GM21576 (cell line): Measurements from ENCODE around the gene DNAJC30.
A peak's percentile ranks its signal among the peaks of the same experiment; 100 is the strongest.
"Not testable (repeated sequence)": the region's sequence is repeated elsewhere in the genome, so short reads cannot be mapped to it uniquely, and the experiment has no call there.

Experiments used
- ATAC-seq: cut with Tn5 transposase; IDR thresholded peaks from one replicate; pipeline ENCODE4 v1.9.1; 2021; ENCODE audit warnings: mild to moderate bottlenecking, moderate library complexity; ENCODE audit not compliant: unreplicated experiment

The DNAJC30 gene

DNA sequence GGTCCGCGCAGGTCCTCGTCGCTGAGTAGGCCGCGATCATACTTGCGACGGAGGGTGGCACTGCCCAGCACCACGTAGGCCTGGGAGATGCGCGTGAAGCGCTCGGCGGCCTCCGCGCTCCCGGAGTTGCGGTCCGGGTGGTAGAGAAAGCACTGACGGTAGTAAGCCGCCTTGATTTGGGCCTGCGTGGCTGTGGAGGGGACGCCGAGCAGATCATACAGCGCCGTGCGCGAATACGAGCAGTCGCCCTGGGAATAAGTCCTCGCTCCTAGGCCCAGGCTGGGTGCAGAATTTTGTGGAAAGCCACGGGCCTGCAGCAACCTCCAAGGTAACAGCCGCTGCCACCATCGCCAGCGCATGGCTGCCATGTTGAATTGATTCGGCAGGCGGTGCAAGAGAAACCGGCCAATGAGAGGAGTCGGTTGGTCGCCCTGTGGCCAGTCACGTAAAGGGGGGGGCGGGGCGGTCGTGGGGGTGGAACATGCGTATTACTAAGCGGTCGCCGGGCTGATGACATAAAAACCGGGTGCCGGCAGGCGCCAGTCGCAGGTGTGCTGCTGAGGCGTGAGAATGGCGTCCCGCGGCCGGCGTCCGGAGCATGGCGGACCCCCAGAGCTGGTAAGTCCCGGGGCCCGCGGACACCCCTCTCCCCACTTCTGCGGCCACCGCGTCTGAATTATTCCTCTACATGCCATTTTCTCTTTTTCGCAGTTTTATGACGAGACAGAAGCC is at the start of gene DNAJC30, which contains the start of gene BUD23:
Gene DNAJC30 (minus strand): TSS at position 398 of the 732 bp plus-strand sequence. CDS start 30 bp downstream, at position 368.
Gene BUD23 (plus strand): TSS at position 542 of the 732 bp plus-strand sequence. CDS start 29 bp downstream, at position 571.
- peak; percentile 90 for ATAC-seq

DNA sequence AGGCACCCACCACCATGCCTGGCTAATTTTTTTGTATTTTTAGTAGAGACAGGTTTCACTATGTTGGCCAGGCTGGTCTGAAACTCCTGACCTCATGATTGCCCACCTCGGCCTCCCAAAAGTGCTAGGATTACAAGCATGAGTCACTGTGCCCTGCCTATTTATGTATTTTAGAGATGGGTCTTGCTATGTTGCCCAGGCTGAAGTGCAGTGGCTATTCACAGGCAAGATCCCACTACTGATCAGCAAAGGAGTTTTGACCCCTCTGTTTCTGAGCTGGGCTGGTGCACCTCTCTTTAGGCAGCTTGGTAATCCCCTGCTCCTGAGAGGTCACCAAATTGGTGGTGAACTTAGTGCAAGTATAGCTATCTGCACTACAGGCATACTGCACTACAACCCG is 49.1 kb upstream of the DNAJC30 start:
- ATAC-seq, result no peak

DNA sequence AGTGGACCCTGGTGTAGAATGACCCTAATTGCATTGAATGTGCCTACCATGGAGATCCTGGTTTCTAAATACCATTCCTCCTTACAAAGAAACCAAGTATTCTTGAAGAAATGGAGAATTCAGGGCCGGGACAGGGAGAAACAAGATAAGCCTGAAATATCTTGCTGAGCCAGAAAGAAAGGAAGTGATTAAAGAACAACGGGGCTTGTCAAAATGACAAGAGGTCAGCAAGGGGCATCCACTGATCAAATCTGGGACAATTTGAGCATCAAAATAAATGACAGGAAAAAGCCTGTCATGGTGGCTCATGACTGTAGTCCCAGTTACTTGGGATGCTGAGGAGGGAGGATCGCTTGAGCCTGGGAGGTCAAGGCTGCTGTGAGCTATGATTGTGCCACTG is 47.2 kb upstream of the DNAJC30 start:
- no peak for ATAC-seq

DNA sequence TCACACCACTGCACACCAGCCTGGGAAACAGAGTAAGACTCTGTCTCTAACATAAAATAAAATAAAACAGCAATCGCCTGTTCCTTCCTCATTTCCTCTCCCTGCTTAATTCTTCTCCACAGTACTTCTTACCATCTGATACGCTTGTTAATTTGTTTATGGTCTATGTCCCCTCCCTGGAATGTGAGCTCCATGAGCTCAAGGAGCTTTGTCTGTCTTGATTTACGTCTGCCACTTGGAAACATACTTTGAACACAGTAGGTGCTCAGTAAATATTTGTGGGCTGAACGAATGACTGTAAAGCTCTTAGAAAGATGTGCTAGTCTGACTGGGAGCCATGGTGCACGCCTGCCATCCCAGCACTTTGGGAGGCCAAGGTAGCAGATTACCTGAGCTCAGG is 45.3 kb upstream of the DNAJC30 start:
- ATAC-seq, result no peak

DNA sequence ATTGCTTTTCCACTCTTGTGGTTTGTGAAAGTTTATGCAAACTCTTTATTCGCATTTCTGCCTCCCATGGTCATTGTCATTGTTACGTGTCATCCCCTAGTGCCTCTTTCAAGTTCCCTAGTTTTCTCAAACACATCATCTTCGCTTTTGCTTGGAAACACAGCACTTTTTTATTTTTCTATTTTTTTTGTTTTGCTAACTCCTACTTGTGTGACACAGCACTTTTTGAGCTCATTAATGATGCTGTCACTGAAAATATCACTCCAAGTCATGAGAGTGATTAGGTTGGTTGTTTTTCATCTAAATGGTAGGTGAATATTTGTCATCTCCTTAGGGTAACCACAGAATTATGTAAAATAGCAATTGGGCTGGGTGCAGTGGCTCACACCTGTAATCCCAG is 44.7 kb upstream of the DNAJC30 start:
- no peak for ATAC-seq

DNA sequence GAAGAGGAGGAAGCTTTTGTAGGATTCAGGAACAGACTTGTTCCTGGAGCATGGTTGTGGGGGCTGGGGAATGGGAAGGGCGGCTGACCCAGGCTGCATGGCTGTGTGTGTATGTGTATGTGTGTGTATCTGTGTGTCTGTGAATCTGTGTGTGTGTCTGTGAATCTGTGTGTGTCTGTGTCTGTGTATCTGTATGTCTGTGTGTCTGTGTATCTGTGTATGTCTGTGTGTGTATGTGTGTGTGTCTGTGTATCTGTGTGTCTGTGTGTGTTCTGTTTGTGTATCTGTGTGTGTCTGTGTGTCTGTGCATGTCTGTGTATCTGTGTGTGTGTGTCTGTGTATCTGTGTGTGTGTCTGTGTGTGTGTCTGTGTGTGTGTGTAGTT is 42.8 kb upstream of the DNAJC30 start:
- ATAC-seq, result no peak

DNA sequence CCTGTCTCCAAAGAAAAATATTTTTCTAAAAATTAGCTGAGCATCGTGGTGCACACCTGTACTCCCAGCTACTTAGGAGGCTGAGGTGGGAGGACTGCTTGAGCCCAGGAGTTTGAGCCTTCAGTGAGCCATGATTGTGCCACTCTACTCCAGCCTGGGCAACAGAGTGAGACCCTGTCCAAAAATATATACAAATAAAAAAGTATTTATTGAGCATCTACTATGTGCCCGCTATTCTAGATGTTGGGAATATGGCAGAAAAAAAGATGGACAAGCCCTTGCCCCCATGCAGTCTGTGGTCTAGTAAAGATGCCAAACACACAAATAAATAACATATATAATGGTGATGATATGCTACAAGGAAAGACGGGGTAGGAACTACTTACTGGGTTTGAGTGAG is 40.6 kb upstream of the DNAJC30 start:
- no peak for ATAC-seq

DNA sequence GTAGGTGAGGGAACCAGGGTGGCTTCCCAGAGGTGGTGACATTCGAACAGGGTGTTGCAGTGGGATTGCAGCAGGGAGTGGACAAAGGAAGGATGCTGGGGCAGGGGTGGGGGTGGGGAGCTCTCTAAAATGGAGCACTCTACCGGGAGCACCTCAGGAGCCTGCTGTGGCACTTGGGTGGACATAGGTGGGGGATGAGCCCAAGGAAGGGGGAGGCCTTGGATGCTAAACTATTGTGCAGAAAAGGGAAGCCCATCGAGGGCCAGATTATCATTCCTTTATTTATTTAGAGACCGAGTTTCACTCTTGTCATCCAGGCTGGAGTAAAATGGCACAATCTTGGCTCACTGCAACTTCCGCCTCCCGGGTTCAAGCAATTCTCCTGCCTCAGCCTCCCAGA is 39.5 kb upstream of the DNAJC30 start:
- ATAC-seq, result no peak

DNA sequence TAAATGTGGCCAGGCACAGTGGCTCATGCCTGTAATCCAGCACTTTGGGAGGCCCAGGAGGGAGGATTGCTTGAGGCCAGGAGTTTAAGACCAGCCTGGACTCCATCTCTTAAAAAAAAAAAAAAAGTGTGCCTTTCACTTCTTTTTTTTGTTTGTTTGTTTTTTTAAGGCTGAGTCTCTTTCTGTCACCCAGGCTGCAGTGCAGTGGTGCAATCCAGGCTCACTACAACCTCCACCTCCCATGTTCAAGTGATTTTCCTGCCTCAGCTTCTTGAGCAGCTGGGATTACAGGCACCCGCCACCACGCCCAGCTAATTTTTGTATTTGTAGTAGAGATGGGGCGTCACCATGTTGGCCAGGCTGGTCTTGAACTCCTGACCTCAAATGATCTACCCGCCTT is 38.9 kb upstream of the DNAJC30 start:
- ATAC-seq, result not testable (repeated sequence)

DNA sequence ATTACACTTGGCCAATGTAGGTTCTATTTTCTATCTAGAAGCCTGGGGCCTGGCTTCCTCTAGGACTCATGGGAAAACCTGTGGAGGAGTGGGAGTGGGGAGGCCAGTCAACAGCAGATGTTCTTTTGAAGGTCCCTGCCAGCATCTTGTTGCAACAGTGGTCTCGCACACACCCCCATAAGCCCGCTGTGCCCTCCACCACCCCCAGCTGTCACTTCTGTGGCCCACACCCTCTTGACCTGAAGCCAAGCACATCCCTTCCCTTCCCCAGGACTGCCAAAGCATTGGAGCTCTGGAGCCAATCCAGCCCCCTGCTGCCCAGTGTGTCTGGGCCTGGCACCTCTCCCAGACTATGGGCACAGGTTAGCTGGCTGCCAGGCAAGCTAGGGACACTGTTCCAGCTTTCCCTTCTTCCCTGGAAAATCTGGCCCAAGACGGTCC is 38.1 kb upstream of the DNAJC30 start:
- no peak for ATAC-seq

DNA sequence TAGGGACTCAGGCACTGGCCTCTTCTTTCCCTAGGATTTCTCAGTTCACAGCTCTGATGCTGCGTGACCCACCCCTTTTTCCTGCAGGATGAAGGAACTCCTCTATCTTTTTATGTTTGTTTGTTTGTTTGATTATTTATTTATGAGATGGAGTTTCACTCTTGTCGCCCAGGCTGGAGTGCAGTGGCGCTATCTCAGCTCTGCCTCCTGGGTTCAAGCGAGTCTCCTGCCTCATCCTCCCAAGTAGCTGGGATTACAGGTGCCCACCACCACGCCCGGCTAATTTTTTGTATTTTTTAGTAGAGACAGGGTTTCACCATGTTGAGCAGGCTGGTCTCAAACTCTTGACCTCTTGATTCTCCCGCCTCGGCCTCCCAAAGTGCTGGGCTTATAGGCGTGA is 37.2 kb upstream of the DNAJC30 start:
- ATAC-seq, result not testable (repeated sequence)

DNA sequence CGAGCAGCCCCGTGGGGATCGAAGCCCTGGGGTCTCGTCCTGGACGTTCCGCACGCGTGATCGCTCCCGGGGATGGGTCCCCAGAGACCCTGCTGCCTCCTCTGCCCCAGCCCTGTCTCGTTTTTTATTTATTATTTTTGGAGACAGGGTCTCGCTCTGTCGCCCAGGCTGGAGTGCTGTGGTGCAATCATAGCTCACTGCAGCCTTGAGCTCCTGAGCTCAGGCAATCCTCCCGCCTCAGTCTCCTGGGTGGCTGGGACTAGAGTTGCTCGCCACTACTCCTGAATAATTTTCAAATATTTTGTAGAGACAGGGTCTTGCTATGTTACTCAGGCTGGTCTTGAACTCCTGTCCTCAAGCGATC is 36.5 kb upstream of the DNAJC30 start:
- no peak for ATAC-seq

DNA sequence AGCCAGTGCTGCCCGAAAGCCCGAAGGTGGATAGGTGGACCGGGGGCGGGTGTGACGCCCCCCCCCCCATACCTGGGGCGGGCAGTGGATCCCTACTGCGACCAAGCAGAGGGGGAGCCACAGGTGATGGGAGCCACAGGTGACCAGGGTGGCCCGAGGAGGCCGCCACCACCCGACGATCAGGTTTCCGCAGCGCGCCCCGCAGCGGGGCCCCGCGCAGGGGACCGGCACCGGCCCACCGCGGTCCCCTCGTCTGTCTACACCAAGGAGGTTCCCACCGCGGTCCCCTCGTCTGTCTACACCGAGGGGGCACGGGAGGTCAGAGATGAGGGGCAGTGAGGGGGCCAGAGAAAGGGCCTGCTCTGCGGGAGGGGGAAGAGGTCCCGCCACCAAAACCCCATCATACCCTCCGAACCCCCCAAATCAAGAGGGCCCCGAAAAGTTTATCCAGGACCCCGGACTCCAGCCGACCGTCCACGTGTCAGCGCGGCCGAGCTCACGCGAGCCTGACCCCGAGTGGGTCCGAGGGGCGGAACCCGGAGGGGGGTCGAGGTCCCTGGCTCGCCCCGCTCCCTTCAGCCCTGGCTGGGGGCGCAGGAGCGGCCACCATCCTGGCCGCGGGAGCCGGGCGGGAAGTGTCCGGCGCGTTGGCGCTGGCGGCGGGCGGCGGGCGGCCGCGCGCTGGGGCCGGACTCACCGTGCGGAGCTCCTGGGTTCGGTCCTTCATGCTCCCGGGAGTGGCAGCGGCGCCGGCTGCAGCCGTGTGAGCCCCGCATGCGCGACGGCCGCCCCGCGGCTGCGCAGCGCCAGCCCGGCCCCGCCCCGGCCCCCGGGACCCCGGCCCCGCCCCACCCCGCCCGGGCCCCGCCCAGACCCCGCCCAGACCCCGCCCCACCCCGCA is 35.9 kb upstream of the DNAJC30 start, which contains the start of gene STX1A:
Gene STX1A (minus strand): TSS at position 765 of the 901 bp plus-strand sequence. CDS start 38 bp downstream, at position 727.
- ATAC-seq, result peak; percentile 49

DNA sequence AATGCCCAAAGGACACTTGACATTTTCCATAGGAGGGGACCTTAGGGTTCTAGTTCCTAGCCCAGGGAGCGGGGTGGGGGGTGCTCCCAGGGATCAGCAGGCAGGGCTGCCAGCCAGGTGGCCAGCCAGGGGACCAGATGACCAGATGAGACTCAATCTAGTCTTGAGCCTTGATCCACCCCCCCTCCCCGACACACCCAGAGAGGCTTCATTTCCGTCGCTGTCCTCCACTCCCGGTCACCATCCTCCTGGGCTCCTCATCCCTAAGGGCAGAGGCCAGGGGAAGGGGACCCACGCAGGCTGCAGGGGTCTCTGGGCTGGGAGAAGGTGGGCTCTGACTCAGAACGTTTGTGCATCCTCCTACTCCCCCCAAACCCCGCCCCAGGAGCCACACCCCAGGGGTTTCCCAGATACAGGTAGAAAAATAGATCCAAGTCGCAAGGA is 35.2 kb upstream of the DNAJC30 start:
- ATAC-seq, result no peak

DNA sequence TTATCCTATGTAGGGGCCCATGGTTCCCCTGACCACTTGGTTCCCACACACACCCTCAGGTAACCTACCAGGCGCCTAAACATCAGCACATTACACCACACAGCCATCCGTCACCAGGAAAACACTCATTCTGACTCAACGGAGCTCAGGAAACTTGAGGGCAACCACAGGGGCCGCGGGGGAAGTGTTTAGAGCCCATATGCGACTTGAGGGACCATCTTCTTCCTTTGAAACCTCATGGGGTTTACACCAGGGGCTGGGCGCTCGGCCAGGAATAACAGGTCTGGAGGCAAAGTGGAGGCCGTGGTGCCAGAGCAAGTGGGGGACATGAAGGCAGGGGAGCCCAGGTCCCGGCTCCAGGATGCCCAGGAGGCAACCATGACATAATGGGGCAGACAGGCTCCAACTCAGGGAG is 34.7 kb upstream of the DNAJC30 start:
- ATAC-seq, result no peak

DNA sequence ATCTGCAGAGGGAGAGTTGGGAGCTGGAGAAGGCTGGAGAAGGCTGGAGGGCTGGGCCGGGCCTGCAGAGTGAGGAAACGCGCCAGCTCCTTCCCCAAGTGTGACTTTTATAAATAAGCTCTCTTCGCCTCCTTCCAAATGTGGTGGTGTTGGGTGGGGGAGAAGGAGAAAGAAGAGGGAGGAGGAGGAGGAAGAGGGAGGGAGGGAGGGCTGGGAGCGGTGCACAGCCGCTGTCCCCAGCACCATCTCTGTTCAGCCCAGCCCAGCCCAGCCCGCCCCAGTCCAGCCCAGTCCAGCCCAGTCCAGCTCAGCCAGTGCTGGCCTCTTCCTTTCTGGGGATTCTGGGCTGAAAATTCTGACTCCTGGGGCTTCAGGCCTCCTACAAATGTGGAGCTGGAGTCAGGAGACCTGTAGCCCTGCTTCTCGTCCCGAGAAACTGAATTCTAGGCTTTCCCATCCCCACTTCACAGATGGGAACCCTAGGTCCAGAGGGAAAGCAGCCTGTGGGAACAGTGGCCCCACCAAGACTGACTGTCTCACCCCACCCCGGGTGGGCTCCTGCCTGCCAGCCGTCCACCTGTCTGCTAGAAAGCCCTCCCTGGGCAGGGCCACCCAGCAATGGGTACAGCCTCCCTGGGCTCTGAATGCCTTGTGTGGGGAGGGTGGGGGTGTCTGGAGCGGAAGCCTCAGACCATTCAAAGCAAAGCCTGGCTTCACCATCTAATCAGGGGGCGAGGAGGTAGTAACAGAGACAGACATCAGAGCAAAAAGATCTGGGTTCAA is 34.0 kb upstream of the DNAJC30 start:
- ATAC-seq, result no peak

DNA sequence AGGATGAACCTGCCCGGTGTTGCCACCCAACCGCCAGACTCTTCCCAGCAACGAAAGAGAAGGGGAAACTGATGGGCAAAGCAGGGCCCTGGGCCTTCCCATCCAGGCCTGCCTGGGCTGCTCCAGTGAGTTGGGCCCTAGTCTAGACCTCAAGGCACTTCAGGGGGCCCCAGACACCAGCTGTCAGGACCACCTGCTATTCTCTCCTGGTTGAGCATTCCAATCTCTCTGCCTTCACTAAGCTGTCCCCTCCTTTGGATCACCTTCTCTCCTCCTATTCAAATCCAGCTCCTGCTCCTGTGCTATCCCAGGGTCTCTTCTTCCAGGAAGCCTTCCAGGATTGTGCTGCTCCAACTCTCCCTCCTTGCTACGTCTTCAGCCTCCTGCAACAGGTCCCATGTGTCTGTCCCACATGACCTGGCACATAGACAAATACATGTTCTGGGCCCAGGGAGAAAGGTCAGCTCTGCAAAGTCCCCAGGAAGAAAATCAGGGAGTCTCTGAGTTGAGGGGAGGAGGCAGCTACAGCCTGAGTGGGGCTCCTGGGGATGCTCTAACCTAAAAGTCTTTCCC is 33.2 kb upstream of the DNAJC30 start:
- ATAC-seq, result no peak

DNA sequence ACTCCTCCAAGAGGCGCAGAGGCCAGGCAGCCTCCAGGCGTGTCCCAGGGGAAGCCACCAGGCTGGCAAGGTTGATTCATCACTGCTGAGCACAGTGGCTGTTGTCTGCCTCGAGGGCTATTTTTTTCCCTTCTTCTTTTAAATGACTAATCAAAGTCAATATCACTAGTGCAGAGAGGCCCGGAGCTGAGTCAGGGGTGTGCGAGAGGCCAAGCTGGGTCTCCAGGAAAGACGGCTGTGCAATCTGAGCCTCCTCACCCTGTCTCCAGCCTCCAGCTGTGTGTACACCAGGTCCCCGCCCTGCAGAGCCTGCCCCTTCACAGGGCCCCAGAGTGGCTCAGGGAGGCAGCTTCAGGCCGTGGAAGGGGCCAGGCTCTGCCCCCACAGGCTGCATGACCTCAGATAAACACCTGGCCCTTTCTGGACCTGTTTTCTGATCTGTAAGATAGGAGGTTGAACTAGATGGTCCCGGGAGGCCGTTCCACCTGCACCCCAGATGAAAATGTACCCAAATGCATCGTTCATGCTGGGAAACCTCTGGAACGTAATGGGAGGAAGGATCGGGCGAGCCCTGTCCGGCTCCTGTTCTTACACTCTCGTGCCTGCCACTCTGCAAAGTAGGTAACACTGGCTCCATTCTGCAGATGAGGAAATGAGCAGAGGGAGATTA is 32.5 kb upstream of the DNAJC30 start:
- ATAC-seq, result no peak

DNA sequence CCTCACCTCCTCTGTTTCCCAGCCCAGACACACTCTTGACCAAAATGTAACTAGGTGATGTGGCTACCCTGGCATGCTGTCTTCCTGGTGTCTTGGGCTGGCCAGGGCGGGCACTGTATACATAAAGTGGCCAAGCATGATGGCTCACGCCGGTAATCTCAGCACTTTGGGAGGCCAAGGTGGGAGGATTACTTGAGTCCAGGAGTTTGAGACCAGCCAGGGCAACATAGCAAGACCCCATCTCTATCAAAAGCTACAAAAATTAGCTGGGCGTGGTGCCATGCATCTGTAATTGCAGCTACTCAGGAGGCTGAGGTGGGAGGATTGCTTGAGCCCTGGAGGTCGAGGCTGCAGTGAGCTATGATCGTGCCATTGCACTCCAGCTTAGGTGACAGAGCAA is 30.1 kb upstream of the DNAJC30 start:
- ATAC-seq, result not testable (repeated sequence)

DNA sequence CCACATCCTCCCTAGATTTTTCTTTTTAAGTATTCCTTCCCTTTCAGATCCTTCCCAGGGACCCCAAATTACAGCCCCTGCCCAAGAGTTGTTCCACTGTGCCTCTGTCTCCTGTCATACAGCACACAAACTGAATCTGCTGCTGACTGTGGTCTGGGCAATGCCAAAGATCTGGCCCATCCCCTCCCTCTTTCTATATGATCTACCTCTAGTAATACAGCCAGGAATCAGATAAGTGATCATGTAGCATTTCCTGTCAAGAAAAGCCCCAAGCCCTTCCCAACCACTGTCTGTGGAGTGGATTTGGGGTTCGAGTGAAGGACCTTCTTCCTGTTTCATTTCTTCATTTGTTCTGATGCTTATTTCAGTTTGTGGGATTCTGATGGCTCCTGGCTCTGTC is 29.5 kb upstream of the DNAJC30 start:
- no peak for ATAC-seq
